ENCODE results near the gene RAP1GAP2. TPM values are rescaled to one million over a fixed set of nuclear protein-coding genes. Genes with fewer than 3 reads are reported as not detected.

Gene RAP1GAP2
- total RNA-seq (100 to 1,000 TPM in 1 of 2 donors, 10 to 100 TPM in 1; 77.3 to 109 TPM), total RNA-seq (46.4 to 140 reads per million in 2 donors)

- Mint-ChIP-seq H3K27me3 (no peaks in the 10 kb centered on the region), H3K27ac (peak within 1 kb of the TSS; percentile 92), H3K4me3 (peak within 1 kb of the TSS; percentile 100), H3K4me1 (peaks cover 62% of the 10 kb centered on the region), H3K36me3 (ENCODE audit: low read depth) (peaks cover 4% of the 10 kb centered on the region)
- peak; percentile 90 for ATAC-seq
- no peaks in the 10 kb centered on the region for H3K9me3 ChIP-seq (ENCODE audit: control insufficient read depth, low read length, poor library complexity, severe bottlenecking)
- peak; percentile 61 to 73 (median 65) for DNase-seq
Measured at GRCh38 chr17:2796164-2797125, at the start of gene RAP1GAP2. Gene RAP1GAP2, plus strand, starts transcription at chr17:2796438. Its CDS starts 90 bp downstream, at chr17:2796528.

GRCh38 chr17:2749058-2749783, 47.0 kb upstream of the RAP1GAP2 start, which contains the start of gene CCDC92B:
Gene CCDC92B, minus strand, starts transcription at chr17:2749652. Its CDS starts 14,507 bp downstream, at chr17:2735145.
- Mint-ChIP-seq H3K27ac (no peak within 1 kb of the TSS), H3K36me3 (ENCODE audit: low read depth) (peaks cover 3% of the 10 kb centered on the region), H3K27me3 (peaks cover 50% of the 10 kb centered on the region), H3K4me3 (peak within 1 kb of the TSS; percentile 39), H3K4me1 (peaks cover 5% of the 10 kb centered on the region)
- DNase-seq (no peak), ATAC-seq (no peak)
- no peaks in the 10 kb centered on the region for H3K9me3 ChIP-seq (ENCODE audit: control insufficient read depth, low read length, poor library complexity, severe bottlenecking)

- H3K4me1 Mint-ChIP-seq = peaks cover 5% of the 10 kb centered on the region
- DNase-seq (peak; percentile 62 to 75 (median 65)), ATAC-seq (peak; percentile 99)
- H3K4me3 Mint-ChIP-seq = peak overlapping the region; percentile 39
- H3K9me3 ChIP-seq (ENCODE audit: control insufficient read depth, low read length, poor library complexity, severe bottlenecking) = no peaks in the 10 kb centered on the region
- no peak overlapping the region for H3K27ac Mint-ChIP-seq
- peaks cover 46% of the 10 kb centered on the region for H3K27me3 Mint-ChIP-seq
- no peaks in the 10 kb centered on the region for H3K36me3 Mint-ChIP-seq (ENCODE audit: low read depth)
Measured at GRCh38 chr17:2749784-2750181, 46.5 kb upstream of the RAP1GAP2 start.

- H3K36me3 Mint-ChIP-seq (ENCODE audit: low read depth) = no peaks in the 10 kb centered on the region
- no peak for ATAC-seq
- no peak for DNase-seq
- H3K4me3 Mint-ChIP-seq = no peak overlapping the region
- no peaks in the 10 kb centered on the region for H3K9me3 ChIP-seq (ENCODE audit: control insufficient read depth, low read length, poor library complexity, severe bottlenecking)
- H3K27me3 Mint-ChIP-seq = peaks cover 38% of the 10 kb centered on the region
- H3K27ac Mint-ChIP-seq = no peak overlapping the region
- H3K4me1 Mint-ChIP-seq = peaks cover 5% of the 10 kb centered on the region
Measured at GRCh38 chr17:2750721-2751120, 45.5 kb upstream of the RAP1GAP2 start.

GRCh38 chr17:2751491-2751890, 44.7 kb upstream of the RAP1GAP2 start:
- peaks cover 6% of the 10 kb centered on the region for H3K4me1 Mint-ChIP-seq
- ATAC-seq (no peak), DNase-seq (no peak)
- H3K36me3 Mint-ChIP-seq (ENCODE audit: low read depth) = no peaks in the 10 kb centered on the region
- H3K27ac Mint-ChIP-seq = no peak overlapping the region
- H3K4me3 Mint-ChIP-seq = no peak overlapping the region
- no peaks in the 10 kb centered on the region for H3K9me3 ChIP-seq (ENCODE audit: control insufficient read depth, low read length, poor library complexity, severe bottlenecking)
- H3K27me3 Mint-ChIP-seq = peaks cover 39% of the 10 kb centered on the region

- H3K4me3 Mint-ChIP-seq = peak overlapping the region; percentile 85
- no peaks in the 10 kb centered on the region for H3K36me3 Mint-ChIP-seq (ENCODE audit: low read depth)
- H3K27ac Mint-ChIP-seq = no peak overlapping the region
- peaks cover 49% of the 10 kb centered on the region for H3K27me3 Mint-ChIP-seq
- DNase-seq = no peak
- H3K9me3 ChIP-seq (ENCODE audit: control insufficient read depth, low read length, poor library complexity, severe bottlenecking) = no peaks in the 10 kb centered on the region
- H3K4me1 Mint-ChIP-seq = peaks cover 7% of the 10 kb centered on the region
- no peak for ATAC-seq
Measured at GRCh38 chr17:2755891-2756724, 40.1 kb upstream of the RAP1GAP2 start.

- Mint-ChIP-seq H3K4me1 (peaks cover 7% of the 10 kb centered on the region), H3K36me3 (ENCODE audit: low read depth) (peaks cover 4% of the 10 kb centered on the region), H3K4me3 (no peak overlapping the region), H3K27me3 (peaks cover 58% of the 10 kb centered on the region), H3K27ac (no peak overlapping the region)
- DNase-seq (no peak), ATAC-seq (no peak)
- no peaks in the 10 kb centered on the region for H3K9me3 ChIP-seq (ENCODE audit: control insufficient read depth, low read length, poor library complexity, severe bottlenecking)
Measured at GRCh38 chr17:2758870-2759269, 37.4 kb upstream of the RAP1GAP2 start.

- H3K9me3 ChIP-seq (ENCODE audit: control insufficient read depth, low read length, poor library complexity, severe bottlenecking) = no peaks in the 10 kb centered on the region
- peaks cover 4% of the 10 kb centered on the region for H3K36me3 Mint-ChIP-seq (ENCODE audit: low read depth)
- peaks cover 26% of the 10 kb centered on the region for H3K27me3 Mint-ChIP-seq
- H3K4me3 Mint-ChIP-seq = no peak overlapping the region
- no peak for DNase-seq
- H3K4me1 Mint-ChIP-seq = peaks cover 2% of the 10 kb centered on the region
- no peak for ATAC-seq
- H3K27ac Mint-ChIP-seq = no peak overlapping the region
Measured at GRCh38 chr17:2770129-2770528, 26.1 kb upstream of the RAP1GAP2 start.

- Mint-ChIP-seq H3K4me1 (peaks cover 14% of the 10 kb centered on the region), H3K36me3 (ENCODE audit: low read depth) (peaks cover 8% of the 10 kb centered on the region), H3K27ac (no peak overlapping the region), H3K4me3 (peak overlapping the region; percentile 47), H3K27me3 (peaks cover 46% of the 10 kb centered on the region)
- ATAC-seq (no peak), DNase-seq (no peak)
- H3K9me3 ChIP-seq (ENCODE audit: control insufficient read depth, low read length, poor library complexity, severe bottlenecking) = no peaks in the 10 kb centered on the region
Measured at GRCh38 chr17:2775206-2775605, 21.0 kb upstream of the RAP1GAP2 start.

- Mint-ChIP-seq H3K36me3 (ENCODE audit: low read depth) (peaks cover 8% of the 10 kb centered on the region), H3K4me3 (peak overlapping the region; percentile 81), H3K4me1 (peaks cover 14% of the 10 kb centered on the region), H3K27ac (no peak overlapping the region), H3K27me3 (peaks cover 46% of the 10 kb centered on the region)
- DNase-seq = no peak
- no peaks in the 10 kb centered on the region for H3K9me3 ChIP-seq (ENCODE audit: control insufficient read depth, low read length, poor library complexity, severe bottlenecking)
- peak; percentile 75 for ATAC-seq
Measured at GRCh38 chr17:2776589-2777241, 19.5 kb upstream of the RAP1GAP2 start.

- peaks cover 14% of the 10 kb centered on the region for H3K4me1 Mint-ChIP-seq
- H3K36me3 Mint-ChIP-seq (ENCODE audit: low read depth) = peaks cover 8% of the 10 kb centered on the region
- no peak overlapping the region for H3K27ac Mint-ChIP-seq
- H3K9me3 ChIP-seq (ENCODE audit: control insufficient read depth, low read length, poor library complexity, severe bottlenecking) = no peaks in the 10 kb centered on the region
- ATAC-seq (no peak), DNase-seq (no peak)
- peaks cover 46% of the 10 kb centered on the region for H3K27me3 Mint-ChIP-seq
- peak overlapping the region; percentile 81 for H3K4me3 Mint-ChIP-seq
Measured at GRCh38 chr17:2777242-2777867, 18.9 kb upstream of the RAP1GAP2 start.

GRCh38 chr17:2778489-2778888, 17.7 kb upstream of the RAP1GAP2 start:
- peak overlapping the region; percentile 9 for H3K4me3 Mint-ChIP-seq

More at GRCh38 chr17:2778489-2778888, 17.7 kb upstream of the RAP1GAP2 start:
- no peak for DNase-seq
- H3K9me3 ChIP-seq (ENCODE audit: control insufficient read depth, low read length, poor library complexity, severe bottlenecking) = no peaks in the 10 kb centered on the region
- H3K4me1 Mint-ChIP-seq = peaks cover 12% of the 10 kb centered on the region
- ATAC-seq = no peak
- peaks cover 5% of the 10 kb centered on the region for H3K36me3 Mint-ChIP-seq (ENCODE audit: low read depth)
- no peak overlapping the region for H3K27ac Mint-ChIP-seq
- H3K27me3 Mint-ChIP-seq = peaks cover 35% of the 10 kb centered on the region
